Transverse colon (tissue), 4 donors: Measurements from ENCODE around the gene ODF4.

ENCODE experiments used
- EP300 ChIP-seq: sonication (generic); formaldehyde crosslinking; IDR thresholded peaks from one replicate; pipeline ENCODE4 v1.6.1; 2017; ENCODE audit warnings: antibody characterized with exemption, low read depth
- POLR2A ChIP-seq: fragments of 450-650 bp; IDR thresholded peaks from one replicate; pipeline ENCODE4 v1.6.1; 2016; ENCODE audit warnings: antibody characterized with exemption, mild to moderate bottlenecking, moderate library complexity
- POLR2AphosphoS5 ChIP-seq, 3 donors: sonication (generic); formaldehyde crosslinking; IDR thresholded peaks; one replicate each; pipeline ENCODE4 v1.6.1; 2016; ENCODE audit warnings: antibody characterized with exemption in 3 of 3
- TF ChIP-seq, protein P1 (sequence below), 5 experiments: fragments of 200-600 bp in 3 of 5; fragments of 450-650 bp in 2 of 5; sonication (generic) in 3 of 5; IDR thresholded peaks; 1 replicate in 2 of 5; 2 replicates in 3 of 5; pipeline ENCODE4 v1.5.1; 2016 to 2017; ENCODE audit warnings: antibody characterized with exemption in 5 of 5, inconsistent platforms in 3 of 5, mild to moderate bottlenecking in 2 of 5, moderate library complexity in 1 of 5

DNA sequence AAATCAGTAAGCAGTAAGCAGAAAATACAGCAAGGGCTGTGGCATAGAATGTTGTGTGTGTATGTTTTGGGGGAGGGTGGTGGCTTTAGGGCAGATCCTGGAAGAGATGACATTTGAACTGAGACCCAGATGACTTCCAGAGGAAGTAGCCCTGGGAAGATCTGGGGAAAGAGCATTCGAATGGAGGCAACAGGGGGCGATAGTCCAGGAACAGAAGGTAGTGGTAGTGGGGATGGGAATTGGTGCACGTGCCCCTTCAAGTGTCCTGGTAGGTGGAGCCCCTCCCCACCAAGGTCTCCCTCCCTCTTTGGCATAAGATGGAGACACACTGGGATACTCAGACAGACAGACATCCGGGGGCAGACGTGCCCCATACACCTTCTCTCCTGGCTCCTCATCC lies 15.5 kb upstream of the ODF4 start:
- TF ChIP-seq, protein P1, sequence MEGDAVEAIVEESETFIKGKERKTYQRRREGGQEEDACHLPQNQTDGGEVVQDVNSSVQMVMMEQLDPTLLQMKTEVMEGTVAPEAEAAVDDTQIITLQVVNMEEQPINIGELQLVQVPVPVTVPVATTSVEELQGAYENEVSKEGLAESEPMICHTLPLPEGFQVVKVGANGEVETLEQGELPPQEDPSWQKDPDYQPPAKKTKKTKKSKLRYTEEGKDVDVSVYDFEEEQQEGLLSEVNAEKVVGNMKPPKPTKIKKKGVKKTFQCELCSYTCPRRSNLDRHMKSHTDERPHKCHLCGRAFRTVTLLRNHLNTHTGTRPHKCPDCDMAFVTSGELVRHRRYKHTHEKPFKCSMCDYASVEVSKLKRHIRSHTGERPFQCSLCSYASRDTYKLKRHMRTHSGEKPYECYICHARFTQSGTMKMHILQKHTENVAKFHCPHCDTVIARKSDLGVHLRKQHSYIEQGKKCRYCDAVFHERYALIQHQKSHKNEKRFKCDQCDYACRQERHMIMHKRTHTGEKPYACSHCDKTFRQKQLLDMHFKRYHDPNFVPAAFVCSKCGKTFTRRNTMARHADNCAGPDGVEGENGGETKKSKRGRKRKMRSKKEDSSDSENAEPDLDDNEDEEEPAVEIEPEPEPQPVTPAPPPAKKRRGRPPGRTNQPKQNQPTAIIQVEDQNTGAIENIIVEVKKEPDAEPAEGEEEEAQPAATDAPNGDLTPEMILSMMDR (IDR thresholded peaks at IDR 0.05): no peak
- TF ChIP-seq POLR2A (no peak), EP300 (no peak), POLR2AphosphoS5 (IDR thresholded peaks at IDR 0.05) (no peak)
